ENCODE results near the gene GPR137B. TPM values are rescaled to one million over a fixed set of nuclear protein-coding genes. Genes with fewer than 3 reads are reported as not detected.

GPR137B gene
- total and polyA plus RNA-seq, 2 of the 4 experiments (the other 2 are of a cell fraction): 4.5 to 12.3 TPM

GRCh38 chr1:236206548-236206947 is 64.2 kb downstream of the GPR137B start:
- H3K4me1 ChIP-seq (ENCODE audit: control insufficient read depth, insufficient read depth, low read length): no peaks in the 10 kb centered on the region
- BruUV-seq (replicated peaks): no TSS peak
- H3K9me1 ChIP-seq (ENCODE audit: insufficient read depth, low read length): peaks cover 5% of the 10 kb centered on the region; the same call in 1 of the 2 replicates
- dilution Hi-C loops (cut with HindIII; ENCODE audit: low sequenced_read_pairs, unreplicated experiment) (no loop called here), in situ Hi-C loops (cut with MboI; ENCODE audit: low sequenced_read_pairs) (no loop called here), intact Hi-C loops (cut with micrococcal nuclease) (no loop called here)
- no peak for TF ChIP-seq SMC3 (IDR thresholded peaks at IDR 0.05; ENCODE audit: low read depth, low read length)
- TF ChIP-seq NFE2L2 (IDR thresholded peaks at IDR 0.05; ENCODE audit: low read depth, low read length): no peak
- TF ChIP-seq USF2 (IDR thresholded peaks at IDR 0.05; ENCODE audit: low read depth, low read length): no peak
- DNase-seq: no peak
- H3K4ac ChIP-seq (ENCODE audit: low read depth, low read length): no peak overlapping the region
- no peak overlapping the region for H4K8ac ChIP-seq (ENCODE audit: low read depth in 2 of 2, low read length in 2 of 2)
- H3K4me3 ChIP-seq (ENCODE audit: insufficient read depth, low read depth, low read length): no peak overlapping the region
- no peak overlapping the region for H2BK120ac ChIP-seq (ENCODE audit: low read depth, low read length)
- no peak overlapping the region for H4K91ac ChIP-seq (ENCODE audit: insufficient read depth, low read depth, low read length)
- no peak overlapping the region for H2AK5ac ChIP-seq (ENCODE audit: low read depth, low read length)
- no peaks in the 10 kb centered on the region; a peak in 1 of 4 replicates for H3K79me1 ChIP-seq (ENCODE audit: low read depth in 1 of 2, low read length in 2 of 2)
- no peak overlapping the region for H3K4me2 ChIP-seq (ENCODE audit: low read depth, low read length)
- no peak overlapping the region for H2BK15ac ChIP-seq (ENCODE audit: low read depth, low read length)
- POLR2A ChIA-PET (ENCODE audit: unreplicated experiment): no interaction called here
- H3K27ac ChIP-seq (ENCODE audit: insufficient read depth, low read length): no peak overlapping the region
- H3K9me3 ChIP-seq (ENCODE audit: control insufficient read depth, insufficient read depth, low read length): peaks cover 2% of the 10 kb centered on the region; the same call in 1 of the 2 replicates
- ATAC-seq (ENCODE audit: low read depth): 0 out of 2 replicates have a peak, but pooled peaks have one; percentile 40
- H4K5ac ChIP-seq (ENCODE audit: low read depth, low read length): no peak overlapping the region
- no peak overlapping the region for H3K14ac ChIP-seq (replicated peaks; ENCODE audit: low read depth, low read length)
- H3K56ac ChIP-seq (ENCODE audit: extremely low read depth, insufficient read depth, low read length): no peak overlapping the region
- H2BK20ac ChIP-seq (ENCODE audit: low read depth, low read length): no peak overlapping the region
- no peak overlapping the region for H2AK9ac ChIP-seq (replicated peaks; ENCODE audit: low read depth, low read length, poor library complexity)
- CTCF ChIA-PET: no interaction called here
- no peak overlapping the region for H3K18ac ChIP-seq (ENCODE audit: low read depth, low read length)
- peak overlapping the region; percentile 43 for H2AFZ ChIP-seq (replicated peaks; ENCODE audit: low read length, poor library complexity)
- no peaks in the 10 kb centered on the region for H4K20me1 ChIP-seq (ENCODE audit: insufficient read depth, low read length)
- peaks cover 5% of the 10 kb centered on the region; the same call in 1 of the 2 replicates for H3K36me3 ChIP-seq (ENCODE audit: control insufficient read depth, insufficient read depth, low read length)
- H2BK5ac ChIP-seq (ENCODE audit: low read depth, low read length, poor library complexity, severe bottlenecking): no peak overlapping the region
- H3K23ac ChIP-seq (ENCODE audit: low read depth, low read length): no peak overlapping the region
- H3K9ac ChIP-seq (ENCODE audit: low read depth, low read length): no peak overlapping the region
- WGBS, 2 experiments (ENCODE audit: extremely low coverage in 2 of 2, insufficient read length in 1 of 2): no CpG with 5 or more reads among the region's 4 CpGs
- no peaks in the 10 kb centered on the region for H3K27me3 ChIP-seq (ENCODE audit: control insufficient read depth, insufficient read depth, low read length)
